Measurements from ENCODE around the gene ABCG1. TPM values are rescaled to one million over a fixed set of nuclear protein-coding genes. Genes with fewer than 3 reads are reported as not detected.

The ABCG1 gene
- total RNA-seq, 1 experiment from 2014 or later, result 9.0 TPM

- DNase-seq (ENCODE audit: low spot score), result no peak
Observed at GRCh38 chr21:42306366-42307035, 87.6 kb downstream of the ABCG1 start.

GRCh38 chr21:42307106-42307505, 88.2 kb downstream of the ABCG1 start:
- DNase-seq (ENCODE audit: low spot score), result no peak

DNA sequence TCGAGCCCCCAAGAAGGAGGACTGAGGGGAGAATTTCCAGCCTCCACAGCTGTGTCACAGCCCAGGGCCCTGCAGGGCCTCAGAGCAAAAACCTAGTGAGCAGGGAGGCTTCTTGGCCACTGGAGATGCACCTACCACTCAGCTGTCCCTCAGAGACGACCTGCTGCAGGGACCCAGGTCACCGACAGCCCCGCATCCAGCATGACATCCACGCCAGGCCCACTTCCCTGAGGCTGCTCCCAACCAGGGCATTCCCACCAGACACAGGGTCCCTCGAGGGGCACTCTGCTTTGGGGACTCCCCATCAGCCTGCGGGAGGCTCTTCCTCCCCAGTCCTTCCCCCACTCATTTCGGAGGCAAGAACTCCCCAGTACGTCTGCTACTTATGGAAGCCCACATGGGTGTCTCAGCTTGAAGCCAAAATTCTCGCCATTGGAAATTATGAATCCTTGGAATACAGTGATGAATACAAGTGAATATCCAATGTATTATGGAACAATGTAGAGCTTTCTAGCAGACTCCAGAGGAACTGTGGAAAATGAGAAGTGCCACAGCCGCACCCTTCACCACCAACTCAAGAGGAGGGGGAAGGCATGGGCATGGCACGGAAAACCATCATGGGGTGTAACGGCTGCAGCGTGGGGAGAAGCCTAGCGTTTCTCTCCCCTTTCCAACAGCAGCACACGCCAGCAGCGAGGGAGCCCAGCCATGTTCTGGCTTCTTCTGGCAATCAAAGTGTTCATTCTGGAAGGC, 89.4 kb downstream of the ABCG1 start:
- no peak for DNase-seq (ENCODE audit: low spot score)

DNA sequence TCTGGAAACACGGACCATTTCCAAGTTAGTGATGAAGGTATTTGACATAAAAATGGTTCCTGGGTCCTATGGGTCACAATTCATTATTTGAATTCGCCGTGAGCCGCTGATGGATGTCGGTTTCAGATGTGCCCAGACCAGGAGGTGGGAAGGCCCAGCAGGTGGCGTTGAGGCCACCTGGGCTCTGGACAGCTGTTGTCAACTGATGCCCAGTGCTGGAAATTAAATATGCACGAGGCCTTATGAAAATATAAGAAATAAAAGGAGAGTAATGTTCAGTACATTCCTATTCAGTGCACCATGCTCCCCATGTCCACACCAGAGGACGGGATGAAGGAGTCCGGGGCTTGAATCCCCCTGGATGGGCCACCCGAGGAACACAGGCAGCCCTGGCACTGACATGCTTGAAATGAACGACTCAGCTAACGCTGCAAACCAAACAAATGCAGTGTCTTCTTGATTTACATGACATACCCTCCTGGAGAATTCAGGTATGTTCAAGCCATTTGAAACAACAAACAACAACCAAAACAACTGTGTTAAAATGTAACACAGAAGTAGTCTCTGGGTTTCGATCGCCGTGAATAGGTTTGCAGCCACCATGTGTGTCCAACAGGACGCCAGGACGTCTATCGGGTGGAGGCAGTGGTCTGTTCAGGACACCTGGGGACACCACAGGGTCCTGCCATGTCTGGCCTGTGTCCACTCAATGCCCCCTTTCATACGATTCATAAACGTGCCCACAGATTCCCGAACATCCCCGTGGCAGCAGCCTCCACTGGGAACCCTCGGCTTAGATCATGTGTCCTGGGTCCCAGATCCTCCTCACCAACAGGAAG, 90.2 kb downstream of the ABCG1 start:
- no peak for DNase-seq (ENCODE audit: low spot score)

DNA sequence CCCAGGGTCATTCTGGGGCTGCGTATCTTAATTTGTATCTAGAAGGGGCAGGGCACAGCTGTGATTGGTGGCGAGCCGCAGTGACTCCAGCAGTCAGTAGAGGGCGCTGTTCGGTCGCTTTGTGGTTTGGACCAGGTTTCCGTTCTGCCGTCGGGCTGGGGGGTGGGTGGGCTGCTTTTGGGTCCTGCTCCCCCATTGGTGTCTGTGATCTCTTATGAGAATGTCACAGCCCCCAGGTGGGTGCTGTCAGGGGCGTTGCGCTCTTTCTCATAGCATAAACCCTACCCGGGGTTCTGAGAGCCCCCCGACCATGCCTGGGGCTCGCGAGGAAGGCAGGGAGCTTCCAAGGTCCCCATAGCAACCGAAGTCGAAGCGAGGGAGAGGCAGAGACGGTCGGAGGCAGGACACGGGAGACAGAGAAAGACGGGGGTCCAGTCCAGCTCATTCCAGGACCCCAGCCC, 90.8 kb downstream of the ABCG1 start:
- DNase-seq (ENCODE audit: low spot score), result peak; percentile 47

DNA sequence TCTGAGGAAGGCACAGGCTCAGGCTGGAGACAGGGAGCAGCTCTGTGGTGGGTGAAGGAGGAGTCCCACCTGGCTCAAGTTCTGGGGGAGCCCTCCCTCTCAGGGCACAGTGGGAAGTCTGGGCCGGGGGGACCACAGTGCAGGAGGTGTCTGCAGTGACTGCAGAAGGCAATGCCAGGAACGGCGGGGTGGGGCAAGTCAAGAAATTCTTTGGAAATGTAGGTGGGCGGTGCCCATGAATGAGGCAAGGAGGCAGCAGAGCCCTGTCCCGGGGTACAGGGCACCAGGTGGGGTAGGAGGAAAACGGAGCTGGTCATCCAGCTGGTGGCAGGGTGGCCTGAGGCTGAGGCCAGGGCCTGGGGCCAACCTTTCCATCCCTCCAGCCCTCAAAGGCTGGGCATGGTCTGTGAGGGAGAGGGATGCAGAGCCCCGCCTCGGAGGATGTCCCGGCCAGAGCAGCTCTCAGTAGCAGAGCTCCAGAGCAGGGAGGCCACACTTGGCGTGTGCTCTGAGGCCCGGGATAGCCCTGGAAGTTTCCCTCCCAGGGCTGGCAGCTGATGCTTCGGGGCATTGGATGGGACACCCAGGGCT, 91.6 kb downstream of the ABCG1 start:
- no peak for DNase-seq (ENCODE audit: low spot score)

- DNase-seq (ENCODE audit: low spot score), result no peak
Observed at GRCh38 chr21:42311160-42311559, 92.2 kb downstream of the ABCG1 start.

DNA sequence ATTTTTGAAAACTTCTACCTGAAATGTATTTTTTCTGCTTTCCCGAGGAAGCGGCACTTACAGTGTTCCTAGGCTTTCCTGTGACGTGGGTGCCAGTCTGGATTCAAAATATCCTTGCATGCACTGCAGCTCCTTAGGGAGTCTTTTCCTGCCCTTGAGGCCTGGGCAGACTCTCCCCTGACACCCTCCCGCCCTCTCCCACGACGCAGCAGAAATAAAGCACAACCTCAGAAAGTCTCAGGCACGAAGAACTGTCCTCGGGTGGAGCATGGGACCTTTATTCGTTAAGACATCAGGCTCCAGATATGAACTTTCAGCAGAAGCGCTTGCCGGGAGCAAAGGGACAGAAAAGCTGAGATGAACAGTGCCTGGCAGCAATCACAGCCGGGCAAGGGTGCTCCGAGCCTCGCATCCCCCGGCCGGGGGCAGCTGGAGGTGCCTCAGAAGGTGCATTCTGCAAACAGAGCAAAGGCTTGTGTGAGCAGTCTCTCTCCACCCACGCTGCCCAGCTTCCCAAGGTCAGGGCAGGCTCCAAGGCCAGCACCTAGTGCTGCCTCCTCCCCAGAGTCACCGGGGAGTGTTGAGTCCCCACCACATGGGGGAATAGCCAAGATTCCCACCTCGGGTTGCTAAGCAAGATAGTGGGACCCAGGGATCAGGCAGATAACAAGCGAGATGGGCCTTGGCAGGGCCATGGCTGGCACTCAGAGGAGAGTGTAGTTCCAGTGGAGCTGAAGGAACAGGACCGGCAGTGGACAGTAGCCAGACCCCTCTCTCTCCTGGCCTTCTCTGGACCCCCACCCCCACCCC, 93.1 kb downstream of the ABCG1 start:
- DNase-seq (ENCODE audit: low spot score), result no peak

- no peak for DNase-seq (ENCODE audit: low spot score)
Observed at GRCh38 chr21:42312626-42313104, 93.7 kb downstream of the ABCG1 start.

GRCh38 chr21:42313501-42313969, 94.6 kb downstream of the ABCG1 start:
- DNase-seq (ENCODE audit: low spot score), result no peak

DNA sequence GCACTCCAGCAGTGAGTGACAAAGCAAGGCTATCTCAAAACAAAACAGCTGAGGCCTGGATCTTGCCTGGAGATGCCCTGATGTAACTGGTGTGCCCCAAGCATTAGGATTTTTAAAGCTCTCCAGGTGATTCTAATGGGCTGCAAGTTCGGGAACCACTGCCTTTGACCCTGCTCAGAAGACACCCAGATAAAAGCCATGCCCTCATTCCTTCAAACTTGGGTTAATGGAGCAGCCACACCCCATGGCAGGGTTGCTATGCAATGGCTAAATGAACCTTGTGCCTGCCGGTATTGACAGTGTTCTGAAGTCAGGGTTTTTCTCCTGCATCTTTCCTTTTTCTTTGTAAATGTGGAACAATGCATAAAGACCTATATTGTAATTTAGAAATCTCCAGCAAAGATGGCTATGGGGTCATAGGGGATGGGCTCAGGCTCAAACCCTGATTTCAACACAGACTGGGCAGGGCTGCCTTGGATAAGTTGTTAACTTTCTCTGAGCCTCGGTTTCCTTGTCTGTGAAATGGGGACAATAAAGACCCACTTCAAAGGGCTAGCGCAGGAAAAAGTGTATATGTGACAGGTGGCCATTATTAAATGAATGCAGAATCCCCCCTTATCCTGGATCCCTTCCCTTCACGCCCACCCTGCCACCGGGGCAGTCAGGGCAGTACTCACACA, 95.8 kb downstream of the ABCG1 start:
- DNase-seq (ENCODE audit: low spot score), result no peak

- DNase-seq (ENCODE audit: low spot score), result no peak
Observed at GRCh38 chr21:42315296-42315891, 96.5 kb downstream of the ABCG1 start, which contains the start of gene TFF3. Gene TFF3 (minus strand): TSS chr21:42315409. CDS start chr21:42315374, 35 bp downstream.

- no peak for DNase-seq (ENCODE audit: low spot score)
Observed at GRCh38 chr21:42316891-42317290, 98.0 kb downstream of the ABCG1 start.

DNA sequence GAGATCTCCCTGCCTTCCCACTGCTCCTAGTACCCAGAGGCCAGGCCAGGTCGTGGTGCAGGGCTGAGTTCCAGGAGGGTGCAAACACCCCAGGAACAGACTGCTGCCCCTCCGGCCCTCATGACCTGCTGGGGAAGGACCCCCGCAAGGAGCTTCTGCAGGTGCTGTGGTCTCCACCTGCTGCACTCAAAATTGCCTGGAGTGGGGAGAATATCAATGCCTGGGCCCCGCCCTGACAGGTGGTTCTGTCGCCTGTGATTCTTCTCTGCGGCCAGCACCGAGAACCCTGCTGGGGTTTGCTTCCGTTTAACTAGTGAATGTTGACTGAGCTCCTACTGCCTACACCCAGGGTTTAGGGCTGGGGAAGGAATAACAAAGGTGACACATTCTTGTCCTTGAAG, 98.4 kb downstream of the ABCG1 start:
- no peak for DNase-seq (ENCODE audit: low spot score)

DNA sequence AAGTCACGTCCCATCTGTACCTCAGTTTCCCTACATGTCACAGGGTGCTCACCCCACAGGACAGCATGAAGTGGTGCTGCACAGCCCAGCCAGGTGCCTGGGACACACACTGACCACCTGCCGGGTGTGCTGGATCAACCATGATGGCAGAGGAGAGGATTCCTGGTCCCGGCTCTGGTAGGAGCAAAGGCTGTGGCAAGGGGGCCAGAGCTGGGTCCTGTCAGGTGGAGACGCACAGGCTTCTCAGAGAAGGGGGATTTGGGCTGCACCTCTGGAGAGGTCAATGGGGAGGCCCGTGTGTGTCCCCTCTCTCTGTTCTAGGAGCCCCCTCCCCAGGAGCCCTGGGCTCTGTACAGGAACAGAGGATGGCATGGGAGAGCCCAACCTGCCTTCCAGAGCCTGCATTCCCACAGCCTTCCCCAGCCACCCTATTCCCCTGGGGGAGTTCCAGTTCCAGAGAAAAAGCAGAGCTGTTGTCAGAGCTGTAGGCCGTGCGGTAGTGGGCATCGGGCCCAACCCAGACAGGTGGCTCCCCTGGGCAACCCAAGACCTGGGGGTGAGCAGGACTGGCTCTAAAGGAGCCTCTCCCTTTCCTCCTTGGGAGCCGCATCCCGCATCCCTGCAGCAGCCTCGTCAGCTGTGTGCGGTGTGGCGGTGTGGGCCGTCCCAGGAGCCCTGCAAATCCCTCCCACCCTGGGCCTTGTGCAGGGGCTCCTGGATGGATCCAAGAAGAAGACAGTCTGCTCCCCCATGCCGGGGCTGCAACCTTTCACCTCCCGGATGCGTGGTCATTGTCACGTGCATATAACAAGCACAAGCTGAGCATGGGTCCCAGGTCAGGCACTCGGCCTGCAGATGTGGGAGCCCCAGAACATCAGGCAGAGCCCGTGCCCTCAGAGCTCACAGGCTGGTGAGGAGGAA, 99.1 kb downstream of the ABCG1 start:
- no peak for DNase-seq (ENCODE audit: low spot score)

DNA sequence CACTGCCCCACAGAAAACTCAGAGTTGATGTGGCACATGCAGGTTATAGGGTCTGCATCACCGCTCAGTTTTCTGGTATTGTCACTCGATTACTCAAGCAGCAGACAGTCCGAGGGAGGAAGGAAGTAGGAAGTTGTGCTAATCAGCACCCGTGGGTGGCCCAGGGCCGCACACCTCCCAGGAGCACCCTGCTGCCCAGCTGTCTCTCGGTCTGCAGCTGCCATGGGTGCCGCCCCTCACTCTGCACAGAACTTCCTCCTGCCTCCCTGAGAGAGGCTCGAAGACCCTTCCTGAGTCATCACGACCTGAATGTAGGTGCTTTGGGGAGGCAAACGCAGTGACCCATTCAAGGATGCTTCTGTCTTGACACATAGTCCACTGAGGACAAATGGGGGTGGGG, 100.4 kb downstream of the ABCG1 start:
- DNase-seq (ENCODE audit: low spot score), result no peak

- DNase-seq (ENCODE audit: low spot score), result no peak
Observed at GRCh38 chr21:42319851-42320572, 101.1 kb downstream of the ABCG1 start.

- DNase-seq (ENCODE audit: low spot score), result no peak
Observed at GRCh38 chr21:42320791-42321190, 101.9 kb downstream of the ABCG1 start.

All from H4 (cell line).